ENCODE measurements around the gene L3MBTL3. TPM values are rescaled to one million over a fixed set of nuclear protein-coding genes. Genes with fewer than 3 reads are reported as not detected.

The L3MBTL3 gene
- total RNA-seq, 1 experiment from 2014 or later, result 1.7 TPM

DNA sequence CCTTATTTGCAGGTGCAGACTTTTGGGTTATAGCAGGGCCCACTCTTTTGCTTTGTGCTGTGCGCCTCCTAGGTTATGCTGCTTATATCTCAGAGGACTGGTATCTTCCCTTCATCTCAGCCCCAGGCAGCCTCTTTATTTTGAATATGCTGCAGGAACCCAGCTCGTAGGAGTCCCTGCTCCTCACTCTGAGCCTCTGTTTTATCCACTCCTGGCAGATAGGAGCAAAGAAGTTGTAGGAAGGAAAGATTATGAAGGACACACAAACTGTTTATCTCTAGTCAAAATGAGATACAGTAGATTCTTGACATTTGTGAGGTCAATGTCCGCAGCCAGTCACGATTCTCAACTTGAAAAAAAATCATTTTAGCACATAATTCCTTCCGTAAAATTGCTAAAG is 15.6 kb downstream of the L3MBTL3 start:
- Histone ChIP-seq H3K9me3 (ENCODE audit: low read length) (no peaks in the 10 kb centered on the region), H3K36me3 (ENCODE audit: insufficient read depth, low read length) (no peaks in the 10 kb centered on the region), H3K27ac (ENCODE audit: low read length) (no peak overlapping the region), H3K4me1 (ENCODE audit: low read length) (no peaks in the 10 kb centered on the region), H3K9me2 (replicated peaks; ENCODE audit: insufficient read depth, low read length) (no peaks in the 10 kb centered on the region), H3K27me3 (ENCODE audit: low read length) (no peaks in the 10 kb centered on the region), H3K4me3 (ENCODE audit: low read length) (no peak overlapping the region), H3K79me2 (ENCODE audit: low read length) (no peaks in the 10 kb centered on the region), H4K20me1 (ENCODE audit: insufficient read depth, low read depth, low read length) (no peaks in the 10 kb centered on the region), H2AFZ (ENCODE audit: low read length) (no peak overlapping the region), H3K4me2 (ENCODE audit: low read depth, low read length, poor library complexity, severe bottlenecking) (no peak overlapping the region), H3K9ac (ENCODE audit: low read length) (no peak overlapping the region)
- DNase-seq, result no peak

DNA sequence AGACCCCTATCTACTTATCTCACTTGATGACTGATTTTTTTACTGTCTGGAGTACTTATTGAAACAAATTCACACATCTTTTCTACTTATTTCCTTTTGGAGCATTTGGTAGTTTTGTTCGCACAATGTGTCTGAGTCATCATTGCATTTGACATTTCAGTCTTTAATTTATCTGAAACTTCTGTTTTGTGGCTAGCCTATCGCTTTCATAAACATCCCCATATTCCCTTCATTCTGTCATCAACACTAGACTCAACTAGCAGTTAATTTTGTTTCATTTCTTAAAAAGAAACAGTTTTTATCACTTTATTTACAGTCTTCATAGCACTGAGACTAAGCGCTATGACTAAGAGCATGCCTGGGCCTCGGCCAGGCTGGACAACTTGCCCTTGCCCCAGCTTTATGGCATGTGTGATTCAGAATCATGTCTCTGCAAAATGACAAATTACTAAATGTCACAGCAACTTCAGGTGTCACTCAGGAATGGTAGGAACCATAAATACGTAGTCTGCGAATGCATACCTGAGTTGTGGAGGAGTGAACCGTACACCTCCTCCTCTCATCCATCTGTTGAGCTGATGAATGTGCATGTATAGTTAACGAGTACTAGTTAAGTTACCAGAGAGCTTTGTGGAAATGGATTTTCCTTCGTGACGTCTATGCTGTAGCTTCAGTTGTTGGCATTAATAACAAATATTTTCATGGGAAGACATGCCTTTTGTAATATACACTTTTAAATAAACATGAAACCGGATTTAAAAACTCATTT is 16.2 kb downstream of the L3MBTL3 start:
- H4K20me1 ChIP-seq (ENCODE audit: insufficient read depth, low read depth, low read length), result no peaks in the 10 kb centered on the region
- no peaks in the 10 kb centered on the region for H3K9me3 ChIP-seq (ENCODE audit: low read length)
- H3K36me3 ChIP-seq (ENCODE audit: insufficient read depth, low read length), result no peaks in the 10 kb centered on the region
- H3K4me2 ChIP-seq (ENCODE audit: low read depth, low read length, poor library complexity, severe bottlenecking), result no peak overlapping the region
- no peaks in the 10 kb centered on the region for H3K4me1 ChIP-seq (ENCODE audit: low read length)
- H3K27ac ChIP-seq (ENCODE audit: low read length), result no peak overlapping the region
- H2AFZ ChIP-seq (ENCODE audit: low read length), result no peak overlapping the region
- H3K4me3 ChIP-seq (ENCODE audit: low read length), result no peak overlapping the region
- no peaks in the 10 kb centered on the region for H3K79me2 ChIP-seq (ENCODE audit: low read length)
- H3K9me2 ChIP-seq (replicated peaks; ENCODE audit: insufficient read depth, low read length), result no peaks in the 10 kb centered on the region
- DNase-seq, result no peak
- H3K9ac ChIP-seq (ENCODE audit: low read length), result no peak overlapping the region
- H3K27me3 ChIP-seq (ENCODE audit: low read length), result no peaks in the 10 kb centered on the region

GRCh38 chr6:130035211-130035610 is 16.8 kb downstream of the L3MBTL3 start:
- Histone ChIP-seq H3K9ac (ENCODE audit: low read length) (no peak overlapping the region), H3K27me3 (ENCODE audit: low read length) (no peaks in the 10 kb centered on the region), H3K4me2 (ENCODE audit: low read depth, low read length, poor library complexity, severe bottlenecking) (no peak overlapping the region), H2AFZ (ENCODE audit: low read length) (no peak overlapping the region), H3K27ac (ENCODE audit: low read length) (no peak overlapping the region), H3K4me1 (ENCODE audit: low read length) (no peaks in the 10 kb centered on the region), H4K20me1 (ENCODE audit: insufficient read depth, low read depth, low read length) (no peaks in the 10 kb centered on the region), H3K79me2 (ENCODE audit: low read length) (no peaks in the 10 kb centered on the region), H3K9me2 (replicated peaks; ENCODE audit: insufficient read depth, low read length) (no peaks in the 10 kb centered on the region), H3K4me3 (ENCODE audit: low read length) (no peak overlapping the region), H3K9me3 (ENCODE audit: low read length) (no peaks in the 10 kb centered on the region), H3K36me3 (ENCODE audit: insufficient read depth, low read length) (no peaks in the 10 kb centered on the region)
- DNase-seq, result no peak

- H3K4me3 ChIP-seq (ENCODE audit: low read length), result no peak overlapping the region
- H3K9ac ChIP-seq (ENCODE audit: low read length), result no peak overlapping the region
- H3K4me2 ChIP-seq (ENCODE audit: low read depth, low read length, poor library complexity, severe bottlenecking), result no peak overlapping the region
- H4K20me1 ChIP-seq (ENCODE audit: insufficient read depth, low read depth, low read length), result no peaks in the 10 kb centered on the region
- DNase-seq, result peak; percentile 62
- H3K27me3 ChIP-seq (ENCODE audit: low read length), result no peaks in the 10 kb centered on the region
- H3K9me2 ChIP-seq (replicated peaks; ENCODE audit: insufficient read depth, low read length), result no peaks in the 10 kb centered on the region
- H3K36me3 ChIP-seq (ENCODE audit: insufficient read depth, low read length), result no peaks in the 10 kb centered on the region
- H3K79me2 ChIP-seq (ENCODE audit: low read length), result no peaks in the 10 kb centered on the region
- H2AFZ ChIP-seq (ENCODE audit: low read length), result no peak overlapping the region
- no peak overlapping the region for H3K27ac ChIP-seq (ENCODE audit: low read length)
- H3K4me1 ChIP-seq (ENCODE audit: low read length), result no peaks in the 10 kb centered on the region
- H3K9me3 ChIP-seq (ENCODE audit: low read length), result no peaks in the 10 kb centered on the region
Observed at GRCh38 chr6:130037207-130037811, 18.9 kb downstream of the L3MBTL3 start.

DNA sequence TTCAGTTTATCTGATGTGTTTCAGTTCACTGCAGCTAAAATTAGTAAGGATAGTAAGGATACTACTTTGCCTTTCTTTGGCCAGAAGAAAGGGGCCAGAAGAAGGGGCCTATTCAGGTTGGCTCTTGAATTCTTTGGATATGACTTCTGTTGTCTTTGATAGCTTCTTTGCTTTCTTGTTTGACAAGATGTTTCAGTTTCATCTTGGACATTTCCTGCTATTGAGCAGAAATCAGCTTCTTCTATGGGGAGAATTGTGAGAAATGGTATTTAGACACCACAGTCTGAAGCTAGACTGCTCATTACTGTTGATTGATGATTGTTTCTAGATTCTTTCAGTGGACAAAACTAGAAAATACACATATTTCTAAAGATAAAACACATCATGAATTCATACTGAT is 23.2 kb downstream of the L3MBTL3 start:
- no peaks in the 10 kb centered on the region for H4K20me1 ChIP-seq (ENCODE audit: insufficient read depth, low read depth, low read length)
- H2AFZ ChIP-seq (ENCODE audit: low read length), result no peak overlapping the region

GRCh38 chr6:130043344-130043743 is 25.0 kb downstream of the L3MBTL3 start:
- H3K36me3 ChIP-seq (ENCODE audit: insufficient read depth, low read length), result no peaks in the 10 kb centered on the region
- no peak overlapping the region for H3K27ac ChIP-seq (ENCODE audit: low read length)
- H3K4me1 ChIP-seq (ENCODE audit: low read length), result no peaks in the 10 kb centered on the region
- H3K4me2 ChIP-seq (ENCODE audit: low read depth, low read length, poor library complexity, severe bottlenecking), result no peak overlapping the region
- H3K9me2 ChIP-seq (replicated peaks; ENCODE audit: insufficient read depth, low read length), result no peaks in the 10 kb centered on the region
- no peak overlapping the region for H2AFZ ChIP-seq (ENCODE audit: low read length)
- no peak overlapping the region for H3K9ac ChIP-seq (ENCODE audit: low read length)
- H3K27me3 ChIP-seq (ENCODE audit: low read length), result no peaks in the 10 kb centered on the region
- no peak for DNase-seq
- no peaks in the 10 kb centered on the region for H3K9me3 ChIP-seq (ENCODE audit: low read length)
- no peak overlapping the region for H3K4me3 ChIP-seq (ENCODE audit: low read length)
- H3K79me2 ChIP-seq (ENCODE audit: low read length), result no peaks in the 10 kb centered on the region
- no peaks in the 10 kb centered on the region for H4K20me1 ChIP-seq (ENCODE audit: insufficient read depth, low read depth, low read length)

More for the DNA sequence above, 23.2 kb downstream of the L3MBTL3 start:
- no peak overlapping the region for H3K27ac ChIP-seq (ENCODE audit: low read length)
- no peak for DNase-seq
- no peak overlapping the region for H3K9ac ChIP-seq (ENCODE audit: low read length)
- H3K36me3 ChIP-seq (ENCODE audit: insufficient read depth, low read length), result no peaks in the 10 kb centered on the region
- H3K27me3 ChIP-seq (ENCODE audit: low read length), result no peaks in the 10 kb centered on the region
- H3K4me2 ChIP-seq (ENCODE audit: low read depth, low read length, poor library complexity, severe bottlenecking), result no peak overlapping the region
- H3K9me3 ChIP-seq (ENCODE audit: low read length), result no peaks in the 10 kb centered on the region
- H3K9me2 ChIP-seq (replicated peaks; ENCODE audit: insufficient read depth, low read length), result no peaks in the 10 kb centered on the region
- no peaks in the 10 kb centered on the region for H3K79me2 ChIP-seq (ENCODE audit: low read length)
- H3K4me3 ChIP-seq (ENCODE audit: low read length), result no peak overlapping the region
- no peaks in the 10 kb centered on the region for H3K4me1 ChIP-seq (ENCODE audit: low read length)

- H3K36me3 ChIP-seq (ENCODE audit: insufficient read depth, low read length), result no peaks in the 10 kb centered on the region
- no peak overlapping the region for H3K4me3 ChIP-seq (ENCODE audit: low read length)
- H3K79me2 ChIP-seq (ENCODE audit: low read length), result no peaks in the 10 kb centered on the region
- no peak for DNase-seq
- no peak overlapping the region for H3K4me2 ChIP-seq (ENCODE audit: low read depth, low read length, poor library complexity, severe bottlenecking)
- no peak overlapping the region for H3K9ac ChIP-seq (ENCODE audit: low read length)
- H3K27me3 ChIP-seq (ENCODE audit: low read length), result no peaks in the 10 kb centered on the region
- H3K9me3 ChIP-seq (ENCODE audit: low read length), result no peaks in the 10 kb centered on the region
- H2AFZ ChIP-seq (ENCODE audit: low read length), result no peak overlapping the region
- no peaks in the 10 kb centered on the region for H3K9me2 ChIP-seq (replicated peaks; ENCODE audit: insufficient read depth, low read length)
- no peak overlapping the region for H3K27ac ChIP-seq (ENCODE audit: low read length)
- no peaks in the 10 kb centered on the region for H4K20me1 ChIP-seq (ENCODE audit: insufficient read depth, low read depth, low read length)
- no peaks in the 10 kb centered on the region for H3K4me1 ChIP-seq (ENCODE audit: low read length)
Observed at GRCh38 chr6:130045622-130046021, 27.2 kb downstream of the L3MBTL3 start.

DNA sequence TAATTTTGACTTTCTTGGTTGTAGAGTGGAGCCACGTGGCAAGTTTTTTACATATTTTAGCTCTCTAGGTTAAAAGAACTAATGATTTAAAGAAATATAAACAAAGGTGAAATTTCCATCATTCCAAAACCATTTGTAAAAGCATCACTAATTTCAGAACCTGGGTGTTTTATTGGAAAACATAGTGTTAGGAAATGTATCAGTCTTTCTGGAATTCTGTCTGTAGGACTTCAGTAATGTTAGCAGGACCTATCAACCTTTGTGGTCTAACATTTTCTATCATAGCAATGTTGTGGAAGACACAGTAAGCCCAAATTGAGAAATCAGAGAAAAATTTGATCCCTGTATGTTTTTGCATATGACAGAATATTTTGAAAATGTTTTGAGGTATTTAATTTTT is 28.3 kb downstream of the L3MBTL3 start:
- Histone ChIP-seq H3K4me3 (ENCODE audit: low read length) (no peak overlapping the region), H3K27ac (ENCODE audit: low read length) (no peak overlapping the region), H3K9me2 (replicated peaks; ENCODE audit: insufficient read depth, low read length) (no peaks in the 10 kb centered on the region), H3K4me2 (ENCODE audit: low read depth, low read length, poor library complexity, severe bottlenecking) (no peak overlapping the region), H3K27me3 (ENCODE audit: low read length) (no peaks in the 10 kb centered on the region), H4K20me1 (ENCODE audit: insufficient read depth, low read depth, low read length) (no peaks in the 10 kb centered on the region), H3K9me3 (ENCODE audit: low read length) (no peaks in the 10 kb centered on the region), H3K36me3 (ENCODE audit: insufficient read depth, low read length) (no peaks in the 10 kb centered on the region), H2AFZ (ENCODE audit: low read length) (no peak overlapping the region), H3K4me1 (ENCODE audit: low read length) (no peaks in the 10 kb centered on the region), H3K9ac (ENCODE audit: low read length) (no peak overlapping the region), H3K79me2 (ENCODE audit: low read length) (no peaks in the 10 kb centered on the region)
- no peak for DNase-seq

Data from Karpas-422 (cell line).